Stimulated activated CD4-positive, alpha-beta T cell treated with anti-CD3 and anti-CD28 coated beads, Interleukin-15, amount 100 ng/mL, for 48 hours (primary cell): Measurements from ENCODE around the gene IKBKE.
A peak's percentile ranks its signal among the peaks of the same experiment; 100 is the strongest.
"Not testable (repeated sequence)": the region's sequence is repeated elsewhere in the genome, so short reads cannot be mapped to it uniquely, and the experiment has no call there.

Source experiments
- DNase-seq, 2 donors: peaks; one replicate each; pipeline ENCODE4 v3.0.0-alpha.2; 2020; ENCODE audit warnings: low read depth in 2 of 2

Gene IKBKE

DNA sequence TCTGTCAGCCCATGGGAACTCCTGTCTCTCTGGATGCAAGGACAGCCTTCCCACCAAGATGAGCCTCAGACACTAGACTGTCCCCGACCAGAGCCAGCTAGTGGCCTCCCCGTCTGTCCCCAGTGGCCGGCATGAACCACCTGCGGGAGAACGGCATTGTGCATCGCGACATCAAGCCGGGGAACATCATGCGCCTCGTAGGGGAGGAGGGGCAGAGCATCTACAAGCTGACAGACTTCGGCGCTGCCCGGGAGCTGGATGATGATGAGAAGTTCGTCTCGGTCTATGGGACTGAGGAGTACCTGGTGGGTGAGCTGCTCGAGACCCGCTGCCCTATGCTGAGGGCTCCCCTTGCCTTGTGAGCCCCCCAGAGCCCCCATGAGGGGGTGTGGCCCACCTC, 5.8 kb downstream of the IKBKE start:
- no peak for DNase-seq

DNA sequence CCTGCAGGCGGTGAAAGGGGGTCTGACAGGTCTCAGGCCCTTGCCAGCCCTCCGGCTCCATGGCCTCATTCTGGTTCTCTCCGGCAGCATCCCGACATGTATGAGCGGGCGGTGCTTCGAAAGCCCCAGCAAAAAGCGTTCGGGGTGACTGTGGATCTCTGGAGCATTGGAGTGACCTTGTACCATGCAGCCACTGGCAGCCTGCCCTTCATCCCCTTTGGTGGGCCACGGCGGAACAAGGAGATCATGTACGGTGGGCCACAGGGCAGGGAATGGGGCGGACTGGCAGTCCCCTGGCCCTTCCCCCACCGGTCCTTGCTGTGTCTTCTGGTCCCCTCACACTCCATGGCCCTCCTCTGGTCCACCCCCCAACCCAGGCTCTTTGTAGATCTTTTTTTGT, 6.3 kb downstream of the IKBKE start:
- DNase-seq, result no peak

GRCh38 chr1:206477110-206477509, 6.8 kb downstream of the IKBKE start:
- DNase-seq, result no peak

DNA sequence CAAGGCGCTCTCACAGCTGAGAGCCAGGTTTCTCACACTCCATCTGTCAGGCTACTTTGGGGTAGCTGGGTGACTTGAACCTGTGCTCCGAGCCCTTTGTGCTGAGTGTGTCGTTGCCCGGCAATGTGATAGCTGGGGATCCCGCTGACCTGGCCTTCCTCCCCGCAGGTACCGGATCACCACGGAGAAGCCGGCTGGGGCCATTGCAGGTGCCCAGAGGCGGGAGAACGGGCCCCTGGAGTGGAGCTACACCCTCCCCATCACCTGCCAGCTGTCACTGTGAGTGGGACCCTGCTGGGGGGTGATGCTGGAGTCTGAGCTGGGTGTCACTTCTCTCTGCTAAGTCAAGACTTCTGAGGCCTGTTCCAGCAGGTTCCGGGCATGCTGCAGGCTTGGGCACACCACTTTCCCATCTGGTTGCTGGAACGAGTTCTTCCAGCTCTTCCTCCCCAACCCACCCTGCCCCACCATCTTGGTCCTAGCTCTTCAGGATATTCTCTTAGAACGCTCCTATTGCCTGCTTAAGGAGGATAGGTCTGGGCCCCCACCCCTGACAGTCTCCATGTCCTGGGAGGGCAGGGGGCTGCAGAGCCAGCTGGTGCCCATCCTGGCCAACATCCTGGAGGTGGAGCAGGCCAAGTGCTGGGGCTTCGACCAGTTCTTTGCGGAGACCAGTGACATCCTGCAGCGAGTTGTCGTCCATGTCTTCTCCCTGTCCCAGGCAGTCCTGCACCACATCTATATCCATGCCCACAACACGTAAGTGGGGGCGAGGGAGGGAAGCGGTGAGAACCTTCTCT, 7.5 kb downstream of the IKBKE start:
- no peak for DNase-seq

- no peak for DNase-seq
Observed at GRCh38 chr1:206478746-206479145, 8.5 kb downstream of the IKBKE start.

DNA sequence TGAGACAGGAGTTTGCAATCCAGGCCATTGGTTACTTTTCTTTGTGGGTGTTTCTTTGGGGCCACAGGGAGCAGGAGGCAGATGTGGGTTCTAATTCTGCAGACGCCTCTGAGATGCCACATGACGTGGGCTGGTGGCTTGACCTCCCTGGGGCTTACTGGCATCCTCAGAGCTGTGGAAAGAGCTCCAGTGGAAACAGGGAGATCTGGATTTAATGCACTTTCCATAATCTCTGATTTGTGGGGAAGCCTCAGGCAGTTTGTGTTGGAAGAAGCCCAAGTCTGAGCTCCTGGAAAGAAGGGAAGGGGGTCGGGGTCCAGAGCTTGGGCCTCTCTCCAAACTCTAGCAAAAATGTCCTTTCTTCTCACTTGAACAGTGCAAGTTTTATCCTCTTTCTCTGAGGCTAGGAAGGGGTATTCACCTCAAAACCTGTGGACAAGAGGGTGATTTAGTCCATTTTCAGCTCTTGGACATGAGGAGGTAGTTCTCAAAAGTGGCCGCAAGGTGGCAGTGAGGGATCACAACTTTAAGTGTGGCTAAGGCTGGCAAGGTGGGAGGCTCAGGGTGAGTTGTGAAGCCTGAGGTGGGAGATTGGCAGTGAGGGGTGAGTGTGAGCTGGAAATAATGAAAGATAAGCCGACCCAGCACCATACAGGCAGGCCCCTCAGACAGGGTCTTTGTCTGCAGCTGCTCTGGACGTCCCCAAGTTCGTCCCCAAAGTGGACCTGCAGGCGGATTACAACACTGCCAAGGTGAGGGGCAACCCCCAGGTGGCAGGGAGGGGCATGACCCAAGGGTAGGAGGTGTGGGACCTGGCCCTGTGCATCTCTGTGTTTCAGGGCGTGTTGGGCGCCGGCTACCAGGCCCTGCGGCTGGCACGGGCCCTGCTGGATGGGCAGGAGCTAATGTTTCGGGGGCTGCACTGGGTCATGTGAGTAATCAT, 9.2 kb downstream of the IKBKE start:
- peak; percentile 47 to 56 for DNase-seq

DNA sequence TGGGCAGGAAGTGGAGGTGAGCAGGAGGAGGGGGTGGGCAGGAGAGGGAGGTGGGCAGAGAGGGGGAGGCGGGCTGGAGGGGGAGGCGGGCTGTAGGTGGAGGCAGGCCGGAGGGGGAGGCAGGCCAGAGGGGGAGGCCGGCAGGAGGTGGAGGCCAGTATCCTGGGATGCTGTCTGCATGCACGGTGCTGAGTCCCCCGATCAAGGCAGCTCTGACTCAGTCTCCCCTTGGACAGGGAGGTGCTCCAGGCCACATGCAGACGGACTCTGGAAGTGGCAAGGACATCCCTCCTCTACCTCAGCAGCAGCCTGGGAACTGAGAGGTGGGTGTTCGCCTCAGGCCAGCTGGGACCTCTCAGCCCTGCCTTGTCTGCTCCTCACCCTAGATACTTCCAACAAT, 9.9 kb downstream of the IKBKE start:
- DNase-seq, result no peak

- DNase-seq, result no peak
Observed at GRCh38 chr1:206482611-206483010, 12.3 kb downstream of the IKBKE start.

DNA sequence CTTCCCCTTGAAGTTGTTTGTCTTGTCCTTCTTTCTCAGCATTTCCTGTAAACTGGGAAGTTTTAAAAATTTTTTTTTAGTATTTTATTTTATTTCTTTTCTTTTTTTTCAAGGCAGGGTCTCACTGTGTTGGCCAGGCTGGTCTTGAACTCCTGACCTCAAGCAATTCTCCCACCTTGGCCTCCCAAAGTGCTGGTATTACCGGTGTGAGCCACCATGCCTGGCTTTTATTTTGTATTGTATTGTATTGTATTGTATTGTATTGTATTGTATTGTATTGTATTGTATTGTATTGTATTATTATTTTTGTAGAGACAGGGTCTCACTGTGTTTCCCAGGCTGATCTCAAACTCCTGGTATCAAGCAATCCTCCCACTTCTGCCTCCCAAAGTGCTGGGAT, 13.6 kb downstream of the IKBKE start:
- DNase-seq, result not testable (repeated sequence)

GRCh38 chr1:206484901-206485300, 14.6 kb downstream of the IKBKE start:
- no peak for DNase-seq

GRCh38 chr1:206486995-206487788, 16.9 kb downstream of the IKBKE start:
- no peak for DNase-seq

DNA sequence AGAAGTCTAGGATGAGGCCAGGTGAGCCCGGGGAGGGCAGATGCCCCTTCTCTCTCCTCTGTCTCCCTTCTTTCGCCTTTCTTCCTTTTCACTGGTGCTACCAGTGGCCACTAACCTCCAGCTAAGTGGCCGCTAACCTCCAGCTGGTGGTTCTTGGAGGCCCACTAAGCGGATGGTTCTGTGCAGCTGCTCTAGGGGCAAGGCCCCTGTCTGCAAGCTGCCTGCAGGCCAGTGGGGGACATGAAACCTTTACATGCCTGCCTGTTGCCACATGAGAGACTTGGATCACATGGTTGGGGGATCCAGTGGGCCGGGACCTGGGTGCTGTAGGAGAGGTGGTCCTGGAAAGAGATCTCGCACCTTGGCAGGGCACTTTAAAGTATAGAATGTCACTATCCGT, 17.7 kb downstream of the IKBKE start:
- DNase-seq, result no peak

DNA sequence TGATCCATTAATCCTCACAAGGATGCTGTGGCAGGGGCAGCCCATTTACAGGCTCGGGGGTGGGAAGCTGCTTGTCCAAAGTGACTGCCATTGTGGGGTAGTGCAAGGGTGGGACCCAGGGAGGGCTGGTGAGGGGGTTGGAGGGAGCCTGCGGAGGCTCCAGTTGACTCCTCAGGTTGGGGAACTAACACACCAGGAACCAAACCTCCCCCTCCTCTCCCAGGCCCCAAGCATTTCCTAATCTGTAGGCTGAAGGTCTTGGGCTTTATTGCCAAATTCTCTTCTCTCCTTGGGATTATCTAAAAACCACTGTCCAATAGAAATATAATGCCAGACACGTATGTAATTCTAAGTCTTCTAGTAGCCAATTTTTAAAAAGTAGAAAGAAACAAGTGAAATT, 18.2 kb downstream of the IKBKE start:
- DNase-seq, result no peak

DNA sequence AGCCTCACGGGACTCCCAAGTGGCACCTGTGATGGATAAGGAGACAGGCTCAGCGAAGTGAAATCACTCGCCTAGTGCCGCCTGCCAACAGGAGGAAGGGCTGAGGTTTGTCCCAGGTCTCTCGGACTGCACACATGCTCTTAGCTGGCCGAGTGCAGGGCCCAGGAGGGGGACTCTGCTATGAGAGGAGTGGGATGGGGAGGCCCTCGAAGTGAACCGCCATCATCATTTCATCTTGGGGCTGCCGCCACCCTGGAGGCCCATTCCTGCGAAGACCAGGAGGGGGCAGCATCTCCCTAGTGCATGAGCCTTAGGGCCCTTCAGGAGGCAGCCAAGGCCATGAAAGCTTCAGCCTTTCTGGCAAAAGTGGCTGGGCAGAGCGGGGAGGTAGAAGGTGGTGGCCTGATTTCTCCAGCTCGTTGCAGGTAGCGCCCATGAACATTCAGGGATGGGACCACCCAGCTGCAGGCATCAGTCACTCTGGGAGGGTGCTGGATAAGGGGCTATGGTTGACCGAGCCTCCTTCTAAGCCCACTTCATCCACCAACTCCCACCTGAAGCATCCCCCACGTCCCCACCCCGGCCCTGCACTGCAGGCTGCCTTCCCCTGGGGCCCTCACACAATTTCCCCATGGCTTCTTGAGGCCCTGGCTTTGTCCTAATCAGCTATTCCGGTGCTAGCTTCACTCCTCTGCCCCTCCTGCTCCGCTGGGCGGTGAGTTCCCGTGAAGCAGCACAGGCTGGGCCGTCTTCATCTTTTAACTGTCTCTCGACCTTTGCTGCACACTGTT, 19.9 kb downstream of the IKBKE start:
- peak; percentile 54 to 72 for DNase-seq

GRCh38 chr1:206490771-206491405, 20.6 kb downstream of the IKBKE start:
- DNase-seq, result no peak

DNA sequence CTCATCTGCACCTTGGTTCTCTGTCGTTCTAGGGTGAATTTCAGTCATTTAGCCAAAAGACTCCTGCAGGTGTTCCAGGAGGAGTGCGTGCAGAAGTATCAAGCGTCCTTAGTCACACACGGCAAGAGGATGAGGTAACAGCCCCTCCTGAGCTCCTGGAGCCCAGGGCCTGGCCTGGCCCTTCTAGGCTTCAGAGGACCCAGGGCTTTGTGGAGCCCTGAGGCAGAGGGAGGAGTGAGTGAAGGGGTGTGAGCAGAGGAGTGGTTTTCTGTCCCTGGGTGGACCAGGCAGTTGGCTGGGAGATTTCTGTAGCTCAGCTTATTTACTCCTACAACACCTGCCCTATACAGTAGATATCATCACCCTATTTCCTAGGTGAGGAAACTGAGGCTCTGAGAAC, 21.3 kb downstream of the IKBKE start:
- DNase-seq, result no peak

DNA sequence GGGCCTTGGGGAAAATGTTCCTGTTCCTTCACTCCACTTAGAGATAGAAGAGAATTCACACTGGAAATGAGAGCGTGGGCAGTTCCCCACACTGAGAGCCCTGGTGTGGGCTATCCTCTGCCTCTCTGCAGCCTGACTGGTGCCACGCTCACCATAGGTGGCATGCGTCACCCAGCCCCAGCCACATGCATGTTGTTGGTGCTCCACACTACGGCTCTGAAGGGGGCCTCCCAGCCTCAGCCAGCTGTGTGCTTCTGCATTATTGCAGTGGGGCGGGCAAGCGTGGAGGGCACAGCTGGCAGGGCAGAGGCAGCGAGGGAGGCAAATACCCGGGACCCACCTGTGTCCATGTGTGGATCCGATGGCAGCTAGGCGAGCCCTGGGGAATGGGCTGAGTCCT, 22.3 kb downstream of the IKBKE start:
- DNase-seq, result no peak

DNA sequence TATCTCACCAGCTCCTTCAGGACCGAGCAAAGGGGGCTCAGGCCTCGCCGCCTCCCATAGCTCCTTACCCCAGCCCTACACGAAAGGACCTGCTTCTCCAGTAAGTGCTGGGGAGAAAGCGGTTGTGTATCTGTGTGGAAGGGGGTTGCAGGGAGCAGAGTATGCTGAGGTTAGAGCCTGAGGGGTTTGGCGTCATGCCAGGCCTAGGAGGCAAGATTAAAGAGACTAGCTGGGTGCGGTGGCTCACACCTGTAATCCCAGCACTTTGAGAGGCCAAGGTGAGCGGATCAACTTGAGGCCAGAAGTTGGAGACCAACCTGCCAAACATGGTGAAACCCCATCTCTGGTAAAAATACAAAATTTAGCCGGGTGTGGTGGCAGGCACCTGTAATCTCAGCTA, 23.0 kb downstream of the IKBKE start:
- no peak for DNase-seq

DNA sequence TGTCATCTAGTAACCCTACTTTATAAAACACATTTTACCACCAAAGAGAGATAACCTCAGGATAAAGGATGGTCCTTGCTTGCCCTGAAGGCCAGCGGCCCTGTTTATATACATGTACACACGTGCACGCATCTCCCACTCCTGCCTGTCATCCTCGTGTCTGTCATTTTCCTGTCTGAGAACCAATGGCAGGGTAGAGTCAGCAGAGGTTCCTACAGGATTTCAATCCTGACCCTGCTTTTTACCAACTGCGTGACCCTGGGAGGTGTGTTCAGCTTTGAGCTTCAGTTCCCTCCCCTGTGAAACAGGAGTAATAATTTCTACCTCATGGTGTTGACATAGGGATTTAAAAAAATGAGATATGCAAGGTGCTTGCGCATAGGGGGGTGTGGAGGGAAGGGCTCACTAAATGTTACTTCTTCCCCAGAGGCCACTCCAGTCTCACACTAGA, 24.8 kb downstream of the IKBKE start:
- DNase-seq, result no peak

- DNase-seq, result no peak
Observed at GRCh38 chr1:206495493-206496046, 25.3 kb downstream of the IKBKE start.
